Measurements from ENCODE around the gene ATF4.

- TF ChIP-seq CTCF (IDR thresholded peaks at IDR 0.05), result no peak
- TF ChIP-seq POLR2A (IDR thresholded peaks at IDR 0.05), result no peak
These were observed 31.7 kb upstream of the ATF4 start for GRCh38 chr22:39488563-39489083.

Measured in lower leg skin (tissue), 3 donors.